BE2C (cell line): ENCODE results near the gene SHISA6.

Source experiments
- DNase-seq: peaks from one replicate; pipeline ENCODE4 v3.0.0-alpha.2; 2020
- H3K27me3 ChIP-seq: fragments of 250-450 bp; sonication (Bioruptor Pico); 2 replicates; pipeline ENCODE4 v1.5.1; 2020; ENCODE audit warnings: mild to moderate bottlenecking
- H3K36me3 ChIP-seq: fragments of 250-450 bp; sonication (Bioruptor Pico); 2 replicates; pipeline ENCODE4 v1.5.1; 2020; ENCODE audit warnings: mild to moderate bottlenecking
- H3K4me1 ChIP-seq: fragments of 250-450 bp; sonication (Bioruptor Pico); 2 replicates; pipeline ENCODE4 v1.5.1; 2020
- H3K4me3 ChIP-seq: 2 replicates; pipeline ENCODE4 v1.5.1; 2011; ENCODE audit warnings: low read depth, low read length
- H3K9me3 ChIP-seq: fragments of 250-450 bp; sonication (Bioruptor Pico); 2 replicates; pipeline ENCODE4 v1.5.1; 2020
- TF ChIP-seq, protein P1 (sequence below): IDR thresholded peaks from 2 replicates; pipeline ENCODE4 v1.5.1; 2012; ENCODE audit warnings: mild to moderate bottlenecking, low read depth, low read length

SHISA6 gene

DNA sequence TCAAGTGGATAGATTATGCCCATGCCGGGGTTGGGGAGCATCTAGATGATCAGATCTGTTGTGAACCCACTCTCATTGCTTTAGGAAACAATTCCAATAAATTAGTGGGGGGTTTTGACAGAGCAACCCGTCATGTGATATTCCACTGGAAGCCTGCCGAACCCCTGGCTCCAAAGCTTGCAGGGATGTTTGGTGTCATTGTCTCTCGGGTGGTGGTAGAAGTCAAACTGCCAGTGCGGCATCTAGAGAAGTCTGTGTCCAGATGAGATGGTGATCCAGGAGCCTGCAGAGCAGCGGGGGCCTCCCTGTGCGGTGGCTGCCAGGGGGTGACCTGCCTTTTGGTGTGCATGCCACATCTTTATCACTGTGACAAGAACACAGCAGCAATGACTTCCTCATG, 91.7 kb downstream of the SHISA6 start:
- Histone ChIP-seq H3K27me3 (no peaks in the 10 kb centered on the region), H3K9me3 (no peaks in the 10 kb centered on the region), H3K36me3 (no peaks in the 10 kb centered on the region), H3K4me3 (no peak overlapping the region), H3K4me1 (no peaks in the 10 kb centered on the region)
- DNase-seq, result no peak
- TF ChIP-seq, protein P1, sequence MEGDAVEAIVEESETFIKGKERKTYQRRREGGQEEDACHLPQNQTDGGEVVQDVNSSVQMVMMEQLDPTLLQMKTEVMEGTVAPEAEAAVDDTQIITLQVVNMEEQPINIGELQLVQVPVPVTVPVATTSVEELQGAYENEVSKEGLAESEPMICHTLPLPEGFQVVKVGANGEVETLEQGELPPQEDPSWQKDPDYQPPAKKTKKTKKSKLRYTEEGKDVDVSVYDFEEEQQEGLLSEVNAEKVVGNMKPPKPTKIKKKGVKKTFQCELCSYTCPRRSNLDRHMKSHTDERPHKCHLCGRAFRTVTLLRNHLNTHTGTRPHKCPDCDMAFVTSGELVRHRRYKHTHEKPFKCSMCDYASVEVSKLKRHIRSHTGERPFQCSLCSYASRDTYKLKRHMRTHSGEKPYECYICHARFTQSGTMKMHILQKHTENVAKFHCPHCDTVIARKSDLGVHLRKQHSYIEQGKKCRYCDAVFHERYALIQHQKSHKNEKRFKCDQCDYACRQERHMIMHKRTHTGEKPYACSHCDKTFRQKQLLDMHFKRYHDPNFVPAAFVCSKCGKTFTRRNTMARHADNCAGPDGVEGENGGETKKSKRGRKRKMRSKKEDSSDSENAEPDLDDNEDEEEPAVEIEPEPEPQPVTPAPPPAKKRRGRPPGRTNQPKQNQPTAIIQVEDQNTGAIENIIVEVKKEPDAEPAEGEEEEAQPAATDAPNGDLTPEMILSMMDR, result no peak

DNA sequence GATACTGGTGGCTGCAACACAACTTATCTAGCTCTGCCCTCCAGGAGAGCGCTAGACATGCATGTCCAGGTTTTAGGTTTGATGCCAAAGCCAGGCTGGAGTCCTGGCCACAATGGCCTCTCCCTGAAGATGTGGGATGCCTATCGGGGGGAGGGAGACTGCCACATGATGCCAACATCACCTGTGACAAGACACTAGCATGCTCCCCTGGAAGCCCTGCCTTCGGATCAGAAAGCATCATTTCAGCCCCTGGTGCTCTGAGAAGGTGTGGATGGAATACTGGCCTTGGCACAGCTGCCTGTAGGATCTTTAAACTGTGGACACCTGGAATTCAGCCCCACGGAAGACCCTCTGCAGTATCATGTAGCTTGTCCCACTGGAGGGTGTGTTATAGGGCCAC, 93.5 kb downstream of the SHISA6 start:
- DNase-seq, result no peak
- no peaks in the 10 kb centered on the region for H3K4me1 ChIP-seq
- TF ChIP-seq, protein P1, result no peak
- H3K36me3 ChIP-seq, result no peaks in the 10 kb centered on the region
- H3K4me3 ChIP-seq, result no peak overlapping the region
- H3K9me3 ChIP-seq, result no peaks in the 10 kb centered on the region
- H3K27me3 ChIP-seq, result no peaks in the 10 kb centered on the region

DNA sequence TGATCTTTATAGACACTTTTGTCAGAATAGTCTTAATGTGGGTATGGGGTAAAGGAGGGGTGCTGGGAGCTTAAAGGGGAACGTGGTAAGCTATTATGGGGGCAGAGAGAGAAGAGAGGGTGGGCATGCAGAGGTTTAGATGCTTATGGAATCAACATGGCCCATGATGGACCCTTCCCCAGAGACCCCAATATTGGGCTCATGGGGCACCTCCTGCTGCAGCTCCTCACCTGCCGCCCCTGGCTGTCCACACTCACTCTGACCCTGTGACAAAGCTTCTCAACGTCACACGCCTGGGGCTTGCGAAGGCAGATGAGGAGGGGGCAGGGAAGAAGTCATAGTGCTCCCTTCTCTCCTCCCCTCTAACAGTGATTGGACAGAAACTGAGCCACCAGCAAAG, 95.3 kb downstream of the SHISA6 start:
- Histone ChIP-seq H3K4me3 (no peak overlapping the region), H3K36me3 (no peaks in the 10 kb centered on the region), H3K4me1 (no peaks in the 10 kb centered on the region), H3K27me3 (no peaks in the 10 kb centered on the region), H3K9me3 (no peaks in the 10 kb centered on the region)
- TF ChIP-seq, protein P1, result no peak
- no peak for DNase-seq

DNA sequence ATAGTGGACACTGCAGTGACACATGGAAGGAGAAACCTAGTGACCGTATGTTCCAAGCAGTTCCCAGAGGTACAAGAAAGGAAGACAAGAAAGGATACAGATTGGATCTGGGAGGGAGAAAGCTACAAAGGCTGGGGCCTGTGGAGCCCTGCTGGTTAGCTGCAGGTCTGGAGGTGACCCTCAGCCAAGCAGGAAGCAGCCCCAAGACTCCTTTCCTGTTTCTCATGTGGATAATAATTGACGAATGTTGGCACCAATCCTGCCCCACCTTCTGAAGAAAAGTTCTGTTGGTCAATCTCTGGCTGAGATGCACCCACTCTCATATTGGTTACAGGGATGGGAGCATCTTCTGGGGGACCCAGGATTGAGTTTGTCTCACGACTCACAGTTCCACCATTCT, 99.8 kb downstream of the SHISA6 start:
- TF ChIP-seq, protein P1, result no peak
- no peaks in the 10 kb centered on the region for H3K27me3 ChIP-seq
- no peaks in the 10 kb centered on the region for H3K9me3 ChIP-seq
- H3K36me3 ChIP-seq, result no peaks in the 10 kb centered on the region
- no peaks in the 10 kb centered on the region for H3K4me1 ChIP-seq
- no peak for DNase-seq
- no peak overlapping the region for H3K4me3 ChIP-seq

DNA sequence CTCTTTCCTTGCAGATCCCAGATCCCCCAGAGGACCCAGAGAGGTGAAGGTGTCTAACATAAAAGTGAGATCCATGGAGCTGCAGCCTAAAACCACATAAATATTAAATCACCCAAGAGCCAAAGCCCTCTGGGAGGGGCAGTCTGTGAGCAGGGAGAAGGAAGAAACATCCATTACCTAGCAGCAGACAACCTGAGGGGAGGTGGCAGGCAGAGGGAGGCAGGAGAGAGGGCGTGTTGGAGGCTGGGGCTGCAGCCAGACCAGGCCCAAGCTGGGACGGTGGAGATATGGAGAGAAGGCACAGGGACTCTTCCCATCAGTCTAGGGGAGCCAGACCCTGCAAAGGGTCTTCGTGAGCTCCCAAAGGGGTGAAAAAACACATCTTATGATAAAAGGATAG, 101.1 kb downstream of the SHISA6 start:
- H3K4me3 ChIP-seq, result no peak overlapping the region
- no peaks in the 10 kb centered on the region for H3K4me1 ChIP-seq
- no peaks in the 10 kb centered on the region for H3K9me3 ChIP-seq
- no peaks in the 10 kb centered on the region for H3K36me3 ChIP-seq
- TF ChIP-seq, protein P1, result no peak
- no peak for DNase-seq
- no peaks in the 10 kb centered on the region for H3K27me3 ChIP-seq

DNA sequence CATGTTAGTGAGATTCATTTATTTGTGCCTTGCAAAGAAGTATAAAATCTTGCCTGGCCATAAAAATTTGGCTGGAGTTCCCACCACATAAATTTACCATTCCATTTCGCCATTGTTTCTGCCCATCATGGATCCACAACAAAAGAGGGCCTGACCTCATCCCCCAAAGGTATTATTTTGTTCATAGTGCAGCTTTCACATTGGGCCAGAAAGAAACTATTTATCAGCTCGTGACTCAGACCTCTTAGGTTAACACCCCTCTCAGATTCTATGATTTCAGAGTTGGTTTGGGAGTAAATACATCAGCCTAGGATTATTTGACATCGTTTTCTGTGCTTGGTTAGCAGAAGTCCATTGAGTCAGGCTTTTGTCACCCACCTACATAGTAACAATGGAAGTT, 108.1 kb downstream of the SHISA6 start:
- TF ChIP-seq, protein P1, result no peak
- Histone ChIP-seq H3K4me1 (no peaks in the 10 kb centered on the region), H3K9me3 (no peaks in the 10 kb centered on the region), H3K4me3 (no peak overlapping the region), H3K27me3 (no peaks in the 10 kb centered on the region), H3K36me3 (no peaks in the 10 kb centered on the region)
- DNase-seq, result no peak
